ENCODE results near the gene PRKRIP1.
A peak's percentile ranks its signal among the peaks of the same experiment; 100 is the strongest.

DNA sequence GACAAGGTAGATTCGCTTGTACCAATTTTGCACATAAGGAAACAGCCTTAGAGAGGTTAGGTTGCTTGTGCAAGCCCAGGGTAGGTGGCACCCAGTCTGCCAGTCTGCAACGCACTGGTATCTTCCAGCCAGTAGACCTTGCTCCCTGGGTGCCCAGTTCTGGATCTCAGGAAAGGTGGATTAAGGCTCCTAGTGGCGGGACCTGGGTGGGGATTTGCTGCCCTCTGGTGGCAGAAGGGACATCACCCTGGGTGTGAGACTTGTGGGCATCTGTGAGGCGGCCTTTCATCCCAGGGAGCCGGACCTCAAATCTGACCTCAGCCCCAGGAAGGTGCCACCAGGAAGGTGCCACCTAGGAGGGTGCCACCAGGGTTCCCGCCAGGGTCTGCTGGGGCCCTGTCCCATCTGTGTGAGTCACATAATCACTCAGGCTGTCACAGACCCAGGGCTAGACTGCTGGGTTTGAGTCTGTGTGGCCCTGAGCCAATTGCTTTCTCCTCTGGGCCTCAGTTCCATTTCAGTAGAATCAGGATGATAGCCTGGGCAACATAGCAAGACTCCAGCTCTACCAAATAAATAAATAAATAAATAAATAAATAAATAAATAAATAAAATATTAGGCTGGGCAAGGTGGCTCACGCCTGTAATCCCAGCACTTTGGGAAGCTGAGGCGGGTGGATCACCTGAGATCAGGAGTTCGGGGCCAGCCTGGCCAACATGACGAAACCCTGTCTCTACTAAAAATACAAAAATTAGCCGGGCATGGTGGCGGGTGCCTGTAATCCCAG, 5.3 kb upstream of the PRKRIP1 start:
- TF ChIP-seq, protein P1, sequence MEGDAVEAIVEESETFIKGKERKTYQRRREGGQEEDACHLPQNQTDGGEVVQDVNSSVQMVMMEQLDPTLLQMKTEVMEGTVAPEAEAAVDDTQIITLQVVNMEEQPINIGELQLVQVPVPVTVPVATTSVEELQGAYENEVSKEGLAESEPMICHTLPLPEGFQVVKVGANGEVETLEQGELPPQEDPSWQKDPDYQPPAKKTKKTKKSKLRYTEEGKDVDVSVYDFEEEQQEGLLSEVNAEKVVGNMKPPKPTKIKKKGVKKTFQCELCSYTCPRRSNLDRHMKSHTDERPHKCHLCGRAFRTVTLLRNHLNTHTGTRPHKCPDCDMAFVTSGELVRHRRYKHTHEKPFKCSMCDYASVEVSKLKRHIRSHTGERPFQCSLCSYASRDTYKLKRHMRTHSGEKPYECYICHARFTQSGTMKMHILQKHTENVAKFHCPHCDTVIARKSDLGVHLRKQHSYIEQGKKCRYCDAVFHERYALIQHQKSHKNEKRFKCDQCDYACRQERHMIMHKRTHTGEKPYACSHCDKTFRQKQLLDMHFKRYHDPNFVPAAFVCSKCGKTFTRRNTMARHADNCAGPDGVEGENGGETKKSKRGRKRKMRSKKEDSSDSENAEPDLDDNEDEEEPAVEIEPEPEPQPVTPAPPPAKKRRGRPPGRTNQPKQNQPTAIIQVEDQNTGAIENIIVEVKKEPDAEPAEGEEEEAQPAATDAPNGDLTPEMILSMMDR (IDR thresholded peaks at IDR 0.05; ENCODE audit: insufficient read depth, low read depth, low read length) = peak; percentile 68
- TF ChIP-seq EZH2 (IDR thresholded peaks at IDR 0.05; ENCODE audit: insufficient read depth, low read length) = no peak

All from astrocyte (in vitro differentiated cells and primary cell).